WTC11 (cell line): Measurements from ENCODE around the gene IFRD2. TPM values are rescaled to one million over a fixed set of nuclear protein-coding genes. Genes with fewer than 3 reads are reported as not detected.

ENCODE experiments used
- ATAC-seq: fragments of 200-7000 bp; cut with Tn5 transposase; 2 replicates; pipeline ENCODE4 v1.10.0; 2021; ENCODE audit warnings: mild to moderate bottlenecking, moderate library complexity
- CTCF ChIA-PET: fragments of 300-600 bp; sonication (Branson Sonifier 250); formaldehyde crosslinking; loops from one replicate; lab custom pipeline; 2021; ENCODE audit warnings: antibody characterized with exemption; lab: Charles Lee
- POLR2A ChIA-PET: fragments of 350-600 bp; sonication (Branson Sonifier 250); formaldehyde crosslinking; loops from one replicate; lab custom pipeline; 2021; ENCODE audit warnings: antibody characterized with exemption; lab: Charles Lee
- DNase-seq: peaks from one replicate; pipeline ENCODE4 v3.0.0; 2021; ENCODE audit warnings: low spot score
- H3K27ac Mint-ChIP-seq: 2 replicates; pipeline ENCODE4 v1.8.0; 2021; ENCODE audit warnings: mixed read lengths
- H3K27me3 Mint-ChIP-seq: 2 replicates; pipeline ENCODE4 v1.8.0; 2021; ENCODE audit warnings: low read depth, mild to moderate bottlenecking, moderate library complexity, mixed read lengths
- H3K36me3 Mint-ChIP-seq: 2 replicates; pipeline ENCODE4 v1.8.0; 2021; ENCODE audit warnings: mixed read lengths
- H3K4me1 Mint-ChIP-seq: 2 replicates; pipeline ENCODE4 v1.8.0; 2022; ENCODE audit warnings: mixed read lengths
- H3K4me3 Mint-ChIP-seq: 2 replicates; pipeline ENCODE4 v1.8.0; 2021; ENCODE audit warnings: mild to moderate bottlenecking, moderate library complexity, mixed read lengths
- H3K9me3 Mint-ChIP-seq: 2 replicates; pipeline ENCODE4 v1.8.0; 2021; ENCODE audit warnings: mixed read lengths
- ELF4 ChIP-seq: sonication (generic); formaldehyde crosslinking; IDR thresholded peaks from 2 replicates; pipeline ENCODE4 v1.8.1; 2022; ENCODE audit warnings: low read depth, mild to moderate bottlenecking, moderate library complexity, missing genetic modification reagents
- ERG ChIP-seq: fragments of 250-450 bp; sonication (Bioruptor Pico); IDR thresholded peaks from 2 replicates; pipeline ENCODE4 v1.8.0; 2021; ENCODE audit warnings: mild to moderate bottlenecking
- ETV6 ChIP-seq: sonication (generic); formaldehyde crosslinking; IDR thresholded peaks from 2 replicates; pipeline ENCODE4 v1.8.1; 2022; ENCODE audit warnings: mild to moderate bottlenecking, missing genetic modification reagents
- FOXP1 ChIP-seq: sonication (generic); formaldehyde crosslinking; IDR thresholded peaks from 2 replicates; pipeline ENCODE4 v1.8.0; 2022; ENCODE audit warnings: missing genetic modification reagents, mild to moderate bottlenecking, moderate library complexity, borderline replicate concordance
- GABPB1 ChIP-seq: sonication (generic); formaldehyde crosslinking; IDR thresholded peaks from 2 replicates; pipeline ENCODE4 v1.8.1; 2023; ENCODE audit warnings: mild to moderate bottlenecking, missing genetic modification reagents
- NR1H2 ChIP-seq: sonication (generic); formaldehyde crosslinking; IDR thresholded peaks from 2 replicates; pipeline ENCODE4 v1.9.0; 2021; ENCODE audit warnings: mild to moderate bottlenecking, moderate library complexity, missing genetic modification reagents
- OVOL2 ChIP-seq: fragments of 250-450 bp; sonication (Bioruptor Pico); IDR thresholded peaks from 2 replicates; pipeline ENCODE4 v1.9.0; 2021; ENCODE audit warnings: mild to moderate bottlenecking, borderline replicate concordance
- PRRX2 ChIP-seq: fragments of 250-450 bp; sonication (Bioruptor Pico); IDR thresholded peaks from 2 replicates; pipeline ENCODE4 v1.8.0; 2021; ENCODE audit warnings: mild to moderate bottlenecking
- RELA ChIP-seq: sonication (generic); formaldehyde crosslinking; IDR thresholded peaks from 2 replicates; pipeline ENCODE4 v1.8.1; 2022; ENCODE audit warnings: missing genetic modification reagents, mild to moderate bottlenecking, borderline replicate concordance
- RORB ChIP-seq: fragments of 250-450 bp; sonication (Bioruptor Pico); IDR thresholded peaks from 2 replicates; pipeline ENCODE4 v1.9.0; 2021; ENCODE audit warnings: mild to moderate bottlenecking
- SMAD4 ChIP-seq: sonication (generic); formaldehyde crosslinking; IDR thresholded peaks from 2 replicates; pipeline ENCODE4 v1.8.0; 2022; ENCODE audit warnings: mild to moderate bottlenecking, missing genetic modification reagents
- SOX15 ChIP-seq: fragments of 250-450 bp; sonication (Bioruptor Pico); IDR thresholded peaks from 2 replicates; pipeline ENCODE4 v1.9.0; 2021; ENCODE audit warnings: mild to moderate bottlenecking
- SP1 ChIP-seq: sonication (generic); formaldehyde crosslinking; conservative IDR thresholded peaks from 2 replicates; pipeline ENCODE4 v1.8.1; 2022; ENCODE audit warnings: missing genetic modification reagents
- USF1 ChIP-seq: sonication (generic); formaldehyde crosslinking; IDR thresholded peaks from 2 replicates; pipeline ENCODE4 v1.8.0; 2022; ENCODE audit warnings: mild to moderate bottlenecking, missing genetic modification reagents
- ZNF219 ChIP-seq: sonication (generic); formaldehyde crosslinking; IDR thresholded peaks from 2 replicates; pipeline ENCODE4 v1.8.0; 2023; ENCODE audit warnings: missing genetic modification reagents, mild to moderate bottlenecking, borderline replicate concordance
- ZNF232 ChIP-seq: sonication (generic); formaldehyde crosslinking; IDR thresholded peaks from 2 replicates; pipeline ENCODE4 v1.8.0; 2022; ENCODE audit warnings: mild to moderate bottlenecking, missing genetic modification reagents
- ZNF396 ChIP-seq: fragments of 250-450 bp; sonication (Bioruptor Pico); IDR thresholded peaks from 2 replicates; pipeline ENCODE4 v1.8.0; 2021; ENCODE audit warnings: mild to moderate bottlenecking, moderate library complexity, borderline replicate concordance
- ZNF423 ChIP-seq: fragments of 250-450 bp; sonication (Bioruptor Pico); IDR thresholded peaks from 2 replicates; pipeline ENCODE4 v2.1.2; 2022; ENCODE audit warnings: mild to moderate bottlenecking, moderate library complexity
- total RNA-seq: library from RNA; stranded (reverse); gene quantifications from 3 replicates; pipeline ENCODE4 v1.2.3, GENCODE V29; 2021
- TF ChIP-seq, protein P1 (sequence below): sonication (generic); formaldehyde crosslinking; IDR thresholded peaks from 2 replicates; pipeline ENCODE4 v1.8.0; 2022; ENCODE audit warnings: mild to moderate bottlenecking, missing genetic modification reagents
- TF ChIP-seq, protein P2 (sequence below): sonication (generic); formaldehyde crosslinking; IDR thresholded peaks from 2 replicates; pipeline ENCODE4 v1.8.0; 2022; ENCODE audit warnings: missing genetic modification reagents
- TF ChIP-seq, protein P3 (sequence below): sonication (generic); formaldehyde crosslinking; IDR thresholded peaks from 2 replicates; pipeline ENCODE4 v1.8.0; 2022; ENCODE audit warnings: mild to moderate bottlenecking, missing genetic modification reagents
- TF ChIP-seq, protein P4 (sequence below): sonication (generic); formaldehyde crosslinking; IDR thresholded peaks from 2 replicates; pipeline ENCODE4 v1.8.1; 2022; ENCODE audit warnings: low read depth, mild to moderate bottlenecking, moderate library complexity, missing genetic modification reagents, borderline replicate concordance

IFRD2 gene
- total RNA-seq, 1 experiment from 2014 or later = 92.0 TPM

DNA sequence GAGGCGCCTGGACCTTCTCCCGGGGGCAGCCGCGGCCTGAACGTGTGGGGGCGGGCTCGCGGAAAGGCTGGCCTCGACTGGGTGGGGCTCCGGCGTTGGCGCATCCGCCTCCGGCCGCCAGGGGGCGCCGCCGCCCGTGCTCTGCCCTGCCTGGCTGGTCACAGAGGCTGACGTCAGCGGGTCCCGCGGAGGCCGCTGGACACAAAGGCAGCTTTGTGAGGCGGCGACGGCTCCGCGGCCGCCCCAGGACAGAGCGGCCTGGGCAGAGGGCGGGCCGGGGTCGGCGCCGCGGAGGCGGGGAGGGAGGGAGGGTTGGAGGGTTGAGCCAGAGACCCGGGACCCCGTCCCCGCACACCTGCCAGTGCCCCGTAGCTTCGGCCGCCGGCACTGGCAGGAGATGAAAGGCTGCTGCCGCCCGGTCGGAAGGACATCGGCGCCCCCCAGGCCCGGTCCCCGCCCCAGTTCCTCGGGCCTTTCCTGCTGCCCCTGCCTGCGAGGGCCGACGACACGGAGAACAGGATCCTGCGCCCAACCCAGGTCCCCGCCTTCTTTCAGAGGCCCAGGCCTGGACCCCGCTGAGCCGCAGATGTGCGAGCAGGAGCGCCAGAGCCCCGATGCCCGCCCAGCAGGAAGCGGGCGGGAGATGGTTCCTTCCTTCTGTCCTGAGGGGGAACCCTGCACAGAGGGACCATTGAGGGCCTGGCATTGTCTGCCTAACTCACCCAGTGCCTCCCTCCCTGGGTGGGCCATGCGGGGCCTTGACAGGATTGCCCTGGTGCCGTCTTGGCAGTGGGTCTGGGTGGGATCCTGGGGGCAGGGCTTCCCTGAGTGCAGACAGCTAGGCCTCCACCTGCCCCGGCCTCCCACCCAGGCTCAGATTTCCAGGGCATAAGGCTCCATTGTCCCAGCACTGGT lies 31.9 kb downstream of the IFRD2 start (continued):
- no peak; the same call in 1 of the 2 replicates for TF ChIP-seq FOXP1 (CRISPR knock-in tag)
- TF ChIP-seq, protein P1, sequence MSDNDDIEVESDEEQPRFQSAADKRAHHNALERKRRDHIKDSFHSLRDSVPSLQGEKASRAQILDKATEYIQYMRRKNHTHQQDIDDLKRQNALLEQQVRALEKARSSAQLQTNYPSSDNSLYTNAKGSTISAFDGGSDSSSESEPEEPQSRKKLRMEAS (CRISPR knock-in tag) = 0 out of 2 replicates have a peak, but pooled peaks have one; percentile 30
- peak; percentile 84; the same call in 1 of the 2 replicates for TF ChIP-seq SP1 (CRISPR knock-in tag)
- TF ChIP-seq USF1 (CRISPR knock-in tag) = no peak
- TF ChIP-seq OVOL2 (CRISPR knock-in tag) = peak; percentile 28; the same call in 1 of the 2 replicates
- TF ChIP-seq RORB = no peak
- 0 out of 2 replicates have a peak, but pooled peaks have one; percentile 25 for TF ChIP-seq ZNF423 (CRISPR knock-in tag)
- peak; percentile 52; the same call in 1 of the 2 replicates for TF ChIP-seq ERG (CRISPR knock-in tag)
- TF ChIP-seq GABPB1 = peak; percentile 81; the same call in 1 of the 2 replicates
- TF ChIP-seq, protein P2, sequence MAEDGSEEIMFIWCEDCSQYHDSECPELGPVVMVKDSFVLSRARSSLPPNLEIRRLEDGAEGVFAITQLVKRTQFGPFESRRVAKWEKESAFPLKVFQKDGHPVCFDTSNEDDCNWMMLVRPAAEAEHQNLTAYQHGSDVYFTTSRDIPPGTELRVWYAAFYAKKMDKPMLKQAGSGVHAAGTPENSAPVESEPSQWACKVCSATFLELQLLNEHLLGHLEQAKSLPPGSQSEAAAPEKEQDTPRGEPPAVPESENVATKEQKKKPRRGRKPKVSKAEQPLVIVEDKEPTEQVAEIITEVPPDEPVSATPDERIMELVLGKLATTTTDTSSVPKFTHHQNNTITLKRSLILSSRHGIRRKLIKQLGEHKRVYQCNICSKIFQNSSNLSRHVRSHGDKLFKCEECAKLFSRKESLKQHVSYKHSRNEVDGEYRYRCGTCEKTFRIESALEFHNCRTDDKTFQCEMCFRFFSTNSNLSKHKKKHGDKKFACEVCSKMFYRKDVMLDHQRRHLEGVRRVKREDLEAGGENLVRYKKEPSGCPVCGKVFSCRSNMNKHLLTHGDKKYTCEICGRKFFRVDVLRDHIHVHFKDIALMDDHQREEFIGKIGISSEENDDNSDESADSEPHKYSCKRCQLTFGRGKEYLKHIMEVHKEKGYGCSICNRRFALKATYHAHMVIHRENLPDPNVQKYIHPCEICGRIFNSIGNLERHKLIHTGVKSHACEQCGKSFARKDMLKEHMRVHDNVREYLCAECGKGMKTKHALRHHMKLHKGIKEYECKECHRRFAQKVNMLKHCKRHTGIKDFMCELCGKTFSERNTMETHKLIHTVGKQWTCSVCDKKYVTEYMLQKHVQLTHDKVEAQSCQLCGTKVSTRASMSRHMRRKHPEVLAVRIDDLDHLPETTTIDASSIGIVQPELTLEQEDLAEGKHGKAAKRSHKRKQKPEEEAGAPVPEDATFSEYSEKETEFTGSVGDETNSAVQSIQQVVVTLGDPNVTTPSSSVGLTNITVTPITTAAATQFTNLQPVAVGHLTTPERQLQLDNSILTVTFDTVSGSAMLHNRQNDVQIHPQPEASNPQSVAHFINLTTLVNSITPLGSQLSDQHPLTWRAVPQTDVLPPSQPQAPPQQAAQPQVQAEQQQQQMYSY (CRISPR knock-in tag) = no peak
- no peak; the same call in 1 of the 2 replicates for TF ChIP-seq ZNF219
- TF ChIP-seq ELF4 (CRISPR knock-in tag) = no peak

DNA sequence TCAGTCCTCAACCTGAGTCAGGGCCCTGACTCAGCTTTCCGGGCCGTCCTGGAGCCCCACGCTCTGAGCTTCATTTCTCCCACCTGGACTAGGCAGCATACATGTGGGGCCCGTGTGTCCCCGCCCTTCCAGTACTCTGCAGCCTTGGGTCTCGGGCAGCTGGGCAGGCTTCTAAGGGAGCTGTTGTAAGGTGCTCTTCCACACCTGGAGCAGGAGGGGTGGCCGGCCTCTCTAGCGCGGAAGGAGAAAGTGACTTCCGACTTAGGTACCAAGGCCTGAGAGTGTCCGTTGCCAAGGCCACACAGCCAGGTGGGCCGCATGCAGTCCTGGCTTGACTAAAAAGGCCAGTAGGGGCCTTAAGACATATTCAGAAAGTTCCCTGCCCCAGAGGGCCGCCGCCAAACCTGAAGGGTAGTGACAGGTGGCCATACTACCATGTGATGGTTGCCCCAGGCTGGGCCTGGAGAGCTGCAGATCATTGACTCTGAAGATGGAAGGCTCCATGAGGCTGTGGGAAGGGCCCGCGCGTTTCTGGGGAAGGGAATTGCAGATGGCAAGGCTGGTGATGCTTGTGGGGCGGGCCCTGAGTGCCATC lies 32.7 kb downstream of the IFRD2 start:
- Mint-ChIP-seq H3K4me1 (peaks cover 30% of the 10 kb centered on the region), H3K27me3 (no peaks in the 10 kb centered on the region), H3K4me3 (peak overlapping the region; percentile 64), H3K9me3 (no peaks in the 10 kb centered on the region), H3K36me3 (peaks cover 16% of the 10 kb centered on the region), H3K27ac (peak overlapping the region; percentile 91)
- DNase-seq (peak; percentile 42), ATAC-seq (0 out of 2 replicates have a peak, but pooled peaks have one; percentile 0)
- ChIA-PET POLR2A (interaction anchor here (0.6 to 1.6 kb wide), 6 partner anchors 9 to 40 kb away, joined by 3 to 6 read pairs (median 4); partner anchors contain the start of genes GNAI2, HYAL3, NAA80 and SEMA3B), CTCF (interaction anchor here (0.8 to 7.6 kb wide), 28 partner anchors 8 to 135 kb away, joined by 3 to 151 read pairs (median 8); partner anchors contain the start of genes GNAI2, HYAL1, HYAL2 and HYAL3)
- TF ChIP-seq ZNF396 (CRISPR knock-in tag) = no peak
- TF ChIP-seq, protein P1 (CRISPR knock-in tag) = no peak
- TF ChIP-seq SOX15 (CRISPR knock-in tag) = no peak
- TF ChIP-seq NR1H2 (CRISPR knock-in tag) = no peak
- TF ChIP-seq, protein P3, sequence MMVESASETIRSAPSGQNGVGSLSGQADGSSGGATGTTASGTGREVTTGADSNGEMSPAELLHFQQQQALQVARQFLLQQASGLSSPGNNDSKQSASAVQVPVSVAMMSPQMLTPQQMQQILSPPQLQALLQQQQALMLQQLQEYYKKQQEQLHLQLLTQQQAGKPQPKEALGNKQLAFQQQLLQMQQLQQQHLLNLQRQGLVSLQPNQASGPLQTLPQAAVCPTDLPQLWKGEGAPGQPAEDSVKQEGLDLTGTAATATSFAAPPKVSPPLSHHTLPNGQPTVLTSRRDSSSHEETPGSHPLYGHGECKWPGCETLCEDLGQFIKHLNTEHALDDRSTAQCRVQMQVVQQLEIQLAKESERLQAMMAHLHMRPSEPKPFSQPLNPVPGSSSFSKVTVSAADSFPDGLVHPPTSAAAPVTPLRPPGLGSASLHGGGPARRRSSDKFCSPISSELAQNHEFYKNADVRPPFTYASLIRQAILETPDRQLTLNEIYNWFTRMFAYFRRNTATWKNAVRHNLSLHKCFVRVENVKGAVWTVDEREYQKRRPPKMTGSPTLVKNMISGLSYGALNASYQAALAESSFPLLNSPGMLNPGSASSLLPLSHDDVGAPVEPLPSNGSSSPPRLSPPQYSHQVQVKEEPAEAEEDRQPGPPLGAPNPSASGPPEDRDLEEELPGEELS (CRISPR knock-in tag) = no peak
- no peak for TF ChIP-seq ETV6
- no peak for TF ChIP-seq ZNF232 (CRISPR knock-in tag)
- no peak for TF ChIP-seq USF1 (CRISPR knock-in tag)
- TF ChIP-seq ERG (CRISPR knock-in tag) = no peak
- TF ChIP-seq SMAD4 (CRISPR knock-in tag) = no peak
- TF ChIP-seq RELA (CRISPR knock-in tag) = no peak
- TF ChIP-seq, protein P4, sequence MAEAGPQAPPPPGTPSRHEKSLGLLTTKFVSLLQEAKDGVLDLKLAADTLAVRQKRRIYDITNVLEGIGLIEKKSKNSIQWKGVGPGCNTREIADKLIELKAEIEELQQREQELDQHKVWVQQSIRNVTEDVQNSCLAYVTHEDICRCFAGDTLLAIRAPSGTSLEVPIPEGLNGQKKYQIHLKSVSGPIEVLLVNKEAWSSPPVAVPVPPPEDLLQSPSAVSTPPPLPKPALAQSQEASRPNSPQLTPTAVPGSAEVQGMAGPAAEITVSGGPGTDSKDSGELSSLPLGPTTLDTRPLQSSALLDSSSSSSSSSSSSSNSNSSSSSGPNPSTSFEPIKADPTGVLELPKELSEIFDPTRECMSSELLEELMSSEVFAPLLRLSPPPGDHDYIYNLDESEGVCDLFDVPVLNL (CRISPR knock-in tag) = no peak
- TF ChIP-seq PRRX2 (CRISPR knock-in tag) = no peak
